HL-60/S4 treated with retinoic acid at 250 ng/mL for 4 days and 3 days (cell line): ENCODE data around the gene BAIAP3.

ENCODE experiments used
- in situ Hi-C: fragments of 300-500 bp; cut with MboI; formaldehyde crosslinking; loops from 2 replicates; pipeline ENCODE4 v1.7.0; 2022; ENCODE audit warnings: low sequenced_read_pairs

Gene BAIAP3

GRCh38 chr16:1330931-1331711 lies 2.3 kb upstream of the BAIAP3 start:
- in situ Hi-C loops: no loop called here

GRCh38 chr16:1331712-1332617 lies 1.5 kb upstream of the BAIAP3 start:
- in situ Hi-C loops: no loop called here

- in situ Hi-C loops: no loop called here
Measured at GRCh38 chr16:1332618-1333148, 762 bp upstream of the BAIAP3 start.

GRCh38 chr16:1333854-1334700 lies 632 bp downstream of the BAIAP3 start:
- in situ Hi-C loops: no loop called here

GRCh38 chr16:1334739-1335138 lies 1.3 kb downstream of the BAIAP3 start:
- in situ Hi-C loops: no loop called here

- in situ Hi-C loops: no loop called here
Measured at GRCh38 chr16:1335211-1335971, 1.9 kb downstream of the BAIAP3 start.

- in situ Hi-C loops: no loop called here
Measured at GRCh38 chr16:1335996-1336395, 2.6 kb downstream of the BAIAP3 start.

- in situ Hi-C loops: no loop called here
Measured at GRCh38 chr16:1336619-1337018, 3.2 kb downstream of the BAIAP3 start.

GRCh38 chr16:1337486-1337885 lies 4.0 kb downstream of the BAIAP3 start:
- in situ Hi-C loops: no loop called here

- in situ Hi-C loops: no loop called here
Measured at GRCh38 chr16:1338119-1338730, 4.8 kb downstream of the BAIAP3 start.

- in situ Hi-C loops: no loop called here
Measured at GRCh38 chr16:1338855-1339675, 5.6 kb downstream of the BAIAP3 start.

GRCh38 chr16:1340730-1341494 lies 7.5 kb downstream of the BAIAP3 start:
- in situ Hi-C loops: no loop called here

- in situ Hi-C loops: no loop called here
Measured at GRCh38 chr16:1341495-1342420, 8.3 kb downstream of the BAIAP3 start.

GRCh38 chr16:1342526-1343427 lies 9.3 kb downstream of the BAIAP3 start:
- in situ Hi-C loops: no loop called here

GRCh38 chr16:1343428-1344242 lies 10.2 kb downstream of the BAIAP3 start:
- in situ Hi-C loops: no loop called here
